Posterior cingulate gyrus (tissue), 11 donors: ENCODE data around the gene MBNL1.
A peak's percentile ranks its signal among the peaks of the same experiment; 100 is the strongest.

Experiments used
- DNase-seq, 10 donors: peaks; one replicate each; pipeline versions ENCODE4 v3.0.0 to v3.0.0-alpha.2; 2020 to 2021; ENCODE audit warnings: mixed read lengths in 3 of 10
- intact Hi-C: fragments of 100-400 bp; cut with DNase I; formaldehyde crosslinking; loops from one replicate; pipeline ENCODE4 v1.15.1; 2023

The MBNL1 gene

DNA sequence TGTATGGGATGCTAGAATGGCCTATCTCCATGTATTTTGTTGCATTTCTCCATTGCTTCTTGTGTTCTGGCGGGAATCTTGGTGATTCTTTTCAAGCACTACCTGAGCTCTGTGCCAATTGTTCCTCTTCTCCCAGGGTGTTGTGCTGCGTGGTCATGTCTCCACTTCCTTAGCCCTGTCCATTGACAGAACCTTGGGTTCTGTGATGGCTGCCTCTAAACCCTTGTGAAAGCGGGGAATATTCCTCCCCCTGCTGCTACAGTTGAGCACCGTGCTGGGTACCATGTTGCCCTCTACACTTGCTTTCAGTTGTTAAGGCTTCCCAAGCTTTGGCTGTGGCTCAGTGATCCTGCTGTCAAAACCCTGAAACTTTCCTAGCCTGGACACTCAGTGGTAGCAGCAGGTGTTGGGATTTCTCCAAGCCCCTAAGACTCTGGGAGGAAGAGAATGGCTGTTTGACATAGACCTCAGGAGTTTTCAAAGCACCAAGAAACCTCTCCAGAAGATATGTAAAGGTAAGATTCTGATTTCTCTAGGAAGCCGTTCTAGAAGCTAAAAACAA, 69.5 kb downstream of the MBNL1 start:
- intact Hi-C loops, result no loop called here

DNA sequence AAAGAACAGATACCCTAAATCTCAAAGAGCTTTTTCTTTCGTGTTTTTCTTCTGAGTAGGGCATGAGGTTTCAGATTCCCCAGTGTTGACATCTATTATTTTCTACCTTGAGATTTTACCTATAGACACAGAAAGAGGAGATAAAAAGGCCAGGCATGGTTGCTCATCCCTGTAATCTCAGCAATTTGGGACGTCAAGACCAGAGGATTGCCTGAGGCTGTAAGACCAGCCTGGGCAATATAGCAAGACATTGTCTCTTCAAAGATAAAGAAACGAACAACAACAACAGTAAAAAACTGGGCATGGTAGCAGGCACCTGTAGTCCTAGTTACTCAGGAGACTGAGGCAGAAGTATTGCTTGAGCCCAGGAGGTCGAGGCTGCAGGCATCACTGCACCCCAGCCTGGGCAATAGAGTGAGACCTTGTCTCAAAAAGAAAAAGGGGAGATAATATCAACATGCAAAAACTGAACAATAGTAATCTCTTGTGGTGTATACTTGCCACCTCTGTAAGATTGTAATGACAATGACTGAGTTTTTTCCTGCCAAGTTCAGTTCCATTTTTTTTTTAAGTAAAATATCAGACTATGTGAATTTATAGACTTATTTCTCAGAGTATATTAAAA, 71.3 kb downstream of the MBNL1 start:
- intact Hi-C loops, result no loop called here
- no peak for DNase-seq

More for the DNA sequence above, 69.5 kb downstream of the MBNL1 start:
- no peak for DNase-seq

DNA sequence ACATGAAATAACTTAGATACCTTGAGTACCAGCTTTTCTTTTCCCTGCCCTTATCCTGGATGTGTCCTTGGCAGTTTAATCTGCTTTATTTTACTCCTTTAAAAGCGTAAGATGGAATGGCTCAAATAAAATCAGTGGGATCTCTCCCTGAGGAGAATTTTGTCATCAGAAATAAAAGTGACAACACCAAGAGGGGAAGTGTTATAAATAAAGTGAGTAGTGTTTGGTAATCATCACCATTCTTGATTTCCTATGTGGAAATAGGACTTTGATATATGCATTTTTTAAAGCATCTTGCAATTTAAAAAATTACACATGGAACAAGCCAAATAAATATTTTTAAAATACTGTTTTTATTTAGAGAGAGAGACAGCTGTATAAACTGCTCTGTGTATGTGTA, 76.5 kb downstream of the MBNL1 start:
- no peak for DNase-seq
- intact Hi-C loops, result no loop called here

DNA sequence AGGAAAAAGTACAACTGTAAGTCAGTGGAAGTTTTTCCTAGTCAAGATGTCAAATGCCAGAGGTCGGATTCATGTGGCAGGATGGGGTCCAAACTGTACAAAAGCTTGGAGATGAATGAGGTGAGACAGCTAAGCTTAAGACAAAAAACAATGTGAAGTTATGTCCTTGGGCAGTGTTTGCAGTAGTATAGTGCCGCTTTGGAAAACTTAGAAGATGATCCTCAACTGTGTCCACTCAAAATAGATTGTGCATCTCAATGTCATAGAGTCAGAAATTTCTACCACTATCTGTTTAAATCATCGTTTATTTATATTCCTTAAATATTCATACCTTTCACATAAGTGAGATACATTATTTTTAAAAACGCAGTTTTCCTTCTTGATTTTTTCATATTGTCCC, 77.3 kb downstream of the MBNL1 start:
- no peak for DNase-seq
- intact Hi-C loops, result no loop called here

DNA sequence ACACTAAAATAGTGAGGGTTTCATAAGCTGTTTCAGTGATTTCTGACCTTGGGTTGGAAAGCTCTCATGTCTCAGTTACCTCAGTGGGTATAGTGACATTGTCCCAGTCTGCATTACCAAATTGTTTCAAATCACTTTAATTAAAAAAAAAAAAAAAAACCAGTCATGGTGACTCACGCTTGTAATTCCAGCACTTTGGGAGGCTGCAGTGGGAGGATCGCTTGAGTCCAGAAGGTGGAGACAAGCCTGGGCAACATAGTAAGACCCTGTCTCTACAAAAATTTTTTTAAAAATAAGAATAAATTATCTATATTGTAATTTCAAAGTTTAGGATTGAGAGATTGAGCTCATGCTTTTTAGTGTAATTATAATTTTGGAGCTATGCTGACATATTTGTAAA, 78.0 kb downstream of the MBNL1 start:
- intact Hi-C loops, result no loop called here
- DNase-seq, result no peak

DNA sequence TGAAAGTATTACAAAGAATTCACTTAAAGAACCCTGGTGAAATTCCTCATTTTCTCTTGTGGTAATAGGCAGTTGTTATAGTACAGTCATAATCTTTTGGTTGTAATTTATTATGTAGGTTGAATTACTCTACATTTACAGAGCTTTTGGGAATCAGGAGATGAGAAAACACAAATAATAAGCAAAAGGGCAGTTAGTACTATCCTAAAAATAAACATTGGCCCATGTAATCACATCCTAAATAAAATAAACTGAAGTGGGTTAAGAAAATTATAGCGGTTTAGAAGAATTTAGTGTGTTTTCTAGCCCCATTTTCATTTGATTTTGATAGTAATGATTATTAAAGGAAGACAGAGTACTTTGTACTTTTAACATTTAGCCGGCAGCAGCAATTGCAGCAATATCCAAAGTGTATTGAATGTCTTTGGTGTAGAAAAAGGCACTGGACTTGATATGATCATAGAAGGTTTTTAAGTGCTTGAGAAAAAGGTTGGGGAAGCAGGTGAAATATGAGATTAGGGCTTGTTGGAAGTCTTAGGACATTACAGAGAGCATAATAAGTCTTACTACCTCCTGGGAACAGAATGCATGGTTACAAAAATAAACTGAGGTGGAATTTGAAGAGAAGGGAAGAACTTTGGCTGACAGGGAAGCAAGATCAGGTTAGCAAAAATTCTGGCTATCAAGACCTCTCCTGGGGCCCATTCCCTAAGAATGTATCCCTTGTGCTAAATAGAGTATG, 79.9 kb downstream of the MBNL1 start:
- DNase-seq, result no peak

DNA sequence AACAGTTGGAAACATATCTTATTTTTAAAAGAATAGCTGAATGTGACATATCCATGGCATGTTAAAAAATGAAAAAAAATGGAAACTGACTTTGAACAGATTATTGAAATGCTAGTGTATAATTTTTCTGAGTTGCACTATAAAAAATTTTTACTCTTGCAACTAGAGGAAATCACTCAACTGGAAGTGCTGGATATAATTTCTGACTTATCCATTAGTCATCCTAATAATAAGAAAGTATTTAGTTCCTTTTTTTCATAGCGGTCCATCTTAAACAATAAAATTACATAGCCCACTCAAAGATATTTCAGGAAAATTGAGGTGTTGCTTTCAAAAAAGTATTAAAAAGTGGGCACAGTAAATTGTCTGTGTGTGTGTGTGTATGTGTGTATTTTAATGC, 80.7 kb downstream of the MBNL1 start:
- intact Hi-C loops, result no loop called here
- no peak for DNase-seq

More for the DNA sequence above, 79.9 kb downstream of the MBNL1 start:
- intact Hi-C loops, result no loop called here

DNA sequence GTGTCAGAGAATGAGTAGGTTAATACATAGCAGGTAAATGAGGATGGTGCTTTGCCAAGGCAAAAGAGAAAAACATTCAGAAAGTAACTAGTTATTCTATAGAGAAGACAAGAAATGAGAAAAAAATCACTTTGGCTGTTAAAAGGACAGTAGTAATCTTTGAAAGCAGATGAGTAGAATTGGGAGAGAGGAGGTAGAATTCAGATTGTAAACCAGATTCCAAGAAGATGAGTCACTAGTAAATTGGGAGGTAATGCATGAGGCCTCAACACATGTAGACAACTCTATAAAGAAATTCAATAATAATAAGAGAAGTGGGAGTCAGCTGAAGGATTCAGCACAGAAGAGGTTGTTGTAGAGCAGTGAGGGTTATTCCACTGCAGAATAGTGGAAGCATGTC, 81.4 kb downstream of the MBNL1 start:
- intact Hi-C loops, result no loop called here
- no peak for DNase-seq

DNA sequence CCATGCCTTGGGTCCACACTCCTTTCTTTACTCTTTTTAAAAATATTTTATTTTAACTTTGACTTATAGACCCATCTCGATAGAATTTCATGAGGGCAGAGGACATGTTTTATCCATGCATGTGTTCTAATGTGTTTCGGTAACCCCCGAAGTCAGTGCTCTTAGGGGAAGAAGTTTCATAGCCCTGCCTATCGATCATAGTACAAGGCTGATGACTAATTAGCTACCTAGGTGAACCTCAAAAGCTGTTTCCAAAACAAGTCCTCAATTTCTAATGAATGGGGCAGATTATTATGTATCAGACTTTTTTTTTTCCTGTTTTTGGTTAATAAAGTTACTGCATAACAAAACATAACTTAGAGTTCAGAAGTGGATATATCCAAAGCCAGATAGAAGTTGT, 82.0 kb downstream of the MBNL1 start:
- no peak for DNase-seq
- intact Hi-C loops, result no loop called here

DNA sequence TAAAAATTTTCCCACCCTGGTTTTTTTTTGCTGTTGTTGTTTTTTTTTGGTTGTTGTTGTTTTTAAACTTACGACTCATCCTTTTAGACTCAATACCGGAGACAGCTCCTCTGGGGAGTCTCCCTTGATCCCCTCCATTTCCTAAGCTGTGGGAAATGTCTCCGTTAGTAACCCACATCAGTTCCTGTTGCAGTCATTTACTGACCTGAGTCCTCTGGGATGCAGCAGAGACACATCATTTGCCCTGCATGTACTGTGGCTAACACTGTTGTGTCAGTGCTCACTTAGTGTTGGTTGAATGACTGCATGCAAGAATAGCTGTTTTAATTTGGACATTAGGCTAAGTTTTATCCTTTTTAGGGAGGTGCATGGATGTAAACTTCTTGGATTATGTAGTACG, 83.8 kb downstream of the MBNL1 start:
- no peak for DNase-seq
- intact Hi-C loops, result no loop called here

DNA sequence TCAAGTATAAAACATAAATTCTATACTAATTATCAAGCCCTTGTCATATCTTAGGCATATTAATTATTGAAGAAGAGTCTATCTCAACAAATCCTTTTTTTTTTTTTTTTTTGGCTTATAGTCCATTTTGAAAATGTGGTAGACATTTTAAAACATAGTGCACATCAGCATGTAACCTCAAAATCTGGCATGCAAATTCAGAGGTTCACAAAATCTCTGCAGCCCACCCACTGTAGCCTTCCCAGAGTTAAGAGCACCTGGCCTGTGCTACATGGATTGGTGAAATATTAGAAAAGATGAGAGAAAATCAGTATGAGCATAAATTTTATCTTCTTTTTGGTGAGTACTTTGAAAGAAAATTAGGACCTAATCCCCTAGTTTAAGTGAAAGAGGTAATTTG, 84.8 kb downstream of the MBNL1 start:
- DNase-seq, result no peak
- intact Hi-C loops, result no loop called here

DNA sequence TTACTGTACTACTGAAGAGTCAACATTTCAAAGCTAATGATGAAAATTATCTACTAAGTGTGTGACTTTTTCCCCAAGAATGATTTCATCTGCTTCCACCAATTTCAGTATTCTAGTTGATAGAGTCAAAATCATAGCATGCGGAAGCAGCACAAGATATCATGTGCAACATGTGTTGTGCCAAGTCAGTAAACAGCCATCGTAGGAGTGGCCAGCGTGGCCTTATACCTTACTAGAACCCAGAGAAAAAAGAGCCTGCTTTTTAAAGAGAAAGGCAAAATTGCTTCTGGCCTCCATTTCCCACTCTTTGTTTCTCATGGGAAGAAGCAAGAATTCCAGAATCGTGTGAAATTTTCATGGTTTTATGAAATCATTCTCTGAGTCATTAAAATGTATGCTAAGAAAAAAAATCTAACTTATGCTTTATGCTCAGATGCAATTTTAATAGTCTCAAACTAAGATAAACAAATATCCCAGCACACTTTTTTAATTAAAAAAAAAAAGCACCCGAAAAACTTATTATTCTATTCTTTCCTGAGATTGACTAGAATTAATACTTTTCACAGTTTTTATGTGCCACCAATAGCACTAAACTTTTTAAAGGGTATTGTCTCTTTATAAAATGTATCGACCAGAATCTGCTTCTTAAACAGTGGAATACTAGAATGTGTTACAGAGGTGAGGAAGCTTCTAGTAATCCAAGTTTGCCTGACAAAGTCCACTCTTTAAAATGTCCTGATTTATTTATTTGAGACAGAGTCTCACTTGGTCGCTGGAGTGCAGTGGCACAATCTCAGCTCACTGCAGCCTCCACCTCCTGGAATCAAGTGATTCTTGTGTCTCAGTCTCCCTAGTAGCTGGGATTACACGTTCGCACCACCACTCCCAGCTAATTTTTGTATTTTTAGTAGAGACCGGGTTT, 87.3 kb downstream of the MBNL1 start:
- intact Hi-C loops, result no loop called here
- DNase-seq, result peak in 1 of 10 donors; percentile 43

DNA sequence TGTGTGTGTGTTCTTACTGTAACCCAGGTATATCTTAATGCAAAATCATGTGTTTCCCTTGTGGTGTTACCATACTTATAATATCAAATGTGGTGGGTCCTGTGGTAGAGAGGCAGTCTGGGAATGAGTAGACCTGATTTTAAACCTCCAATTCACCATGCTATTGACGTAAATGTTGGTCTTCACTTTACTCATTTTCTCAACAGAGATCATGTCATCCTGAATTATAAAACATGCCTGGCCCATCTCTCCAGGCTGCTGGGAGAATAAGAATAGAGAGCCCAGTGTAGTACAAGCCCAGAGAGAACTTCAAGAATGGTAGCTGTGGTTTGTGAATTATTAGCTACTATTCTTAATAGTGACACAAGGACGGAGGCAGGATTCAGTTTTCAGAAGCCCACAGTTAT, 88.1 kb downstream of the MBNL1 start:
- intact Hi-C loops, result no loop called here
- no peak for DNase-seq

DNA sequence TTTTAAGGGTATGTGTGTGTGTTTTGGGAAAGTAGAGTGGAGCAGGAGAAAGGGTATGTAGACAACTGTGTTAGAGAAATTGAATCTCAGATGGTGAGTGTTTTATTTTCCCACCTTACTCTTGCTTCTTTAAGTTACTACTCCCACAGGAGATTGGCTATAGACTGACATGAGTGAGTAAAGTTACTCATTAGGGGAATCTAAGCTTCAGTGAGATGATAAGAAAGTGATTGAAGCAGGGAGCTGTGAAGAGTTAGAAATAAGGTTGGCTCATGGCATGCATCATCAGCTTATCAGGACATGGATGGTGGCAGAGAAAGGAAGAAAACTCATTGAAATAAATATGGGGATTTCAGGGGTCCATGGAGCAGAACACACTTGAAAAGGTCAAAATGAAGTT, 88.9 kb downstream of the MBNL1 start:
- intact Hi-C loops, result no loop called here
- DNase-seq, result no peak

DNA sequence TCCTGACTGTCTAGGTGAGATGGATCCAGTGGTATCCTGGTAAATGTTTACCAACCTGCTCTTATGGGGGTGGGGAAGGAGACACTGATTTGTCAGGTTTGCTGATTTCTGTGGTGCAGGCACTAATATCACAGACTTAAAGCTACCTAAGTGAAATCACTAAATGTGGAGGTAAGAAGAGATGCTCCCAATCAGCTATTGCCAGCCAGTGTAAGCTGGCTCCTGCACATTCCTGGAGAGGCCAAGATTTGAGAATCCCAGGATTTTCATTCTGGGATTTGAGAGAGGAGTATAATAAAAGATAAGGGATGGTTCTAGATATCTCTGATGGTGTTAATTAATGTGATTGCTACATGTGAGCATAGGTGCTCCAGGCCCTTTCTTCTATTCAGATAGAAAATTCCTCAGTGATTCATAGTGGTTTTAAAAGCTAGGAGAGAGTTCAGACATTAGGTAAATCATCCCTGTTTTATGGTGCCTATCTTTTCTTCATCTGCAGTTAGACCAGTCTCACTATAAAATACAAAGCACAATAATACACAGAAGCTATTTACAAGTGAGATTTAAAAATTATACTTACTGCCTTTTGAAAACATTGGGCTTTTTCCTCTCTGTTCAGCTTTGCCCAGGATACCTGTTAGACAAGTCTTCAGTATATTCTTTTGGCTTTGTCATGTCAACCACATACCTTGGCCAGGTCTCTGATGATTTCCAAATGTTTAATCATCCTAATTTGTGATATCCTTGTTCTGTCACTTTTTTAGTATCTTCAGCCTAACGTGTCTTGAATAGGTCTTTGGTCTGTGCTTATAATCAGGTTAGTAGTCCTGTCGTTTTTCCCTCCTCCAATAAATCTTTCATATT, 90.9 kb downstream of the MBNL1 start:
- no peak for DNase-seq
- intact Hi-C loops, result no loop called here

DNA sequence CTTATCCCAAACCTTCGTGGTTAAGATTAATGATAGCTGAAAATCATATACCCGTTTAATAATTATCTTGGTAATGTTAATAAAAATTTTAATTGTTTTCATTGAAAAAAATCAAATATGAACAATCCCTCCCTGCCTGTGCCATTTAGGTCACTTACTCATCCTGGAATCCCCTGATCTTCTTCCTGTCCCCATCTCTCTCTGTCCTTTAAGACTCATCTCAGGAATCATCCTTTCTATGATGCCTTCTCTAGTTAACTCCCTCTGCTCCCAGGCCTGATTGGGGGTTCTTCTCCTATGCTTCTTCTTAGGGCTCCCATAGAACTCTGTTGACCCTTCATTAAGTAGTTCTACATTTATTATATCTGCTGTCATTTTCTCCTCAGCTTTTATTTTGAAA, 91.6 kb downstream of the MBNL1 start:
- intact Hi-C loops, result no loop called here
- DNase-seq, result no peak

DNA sequence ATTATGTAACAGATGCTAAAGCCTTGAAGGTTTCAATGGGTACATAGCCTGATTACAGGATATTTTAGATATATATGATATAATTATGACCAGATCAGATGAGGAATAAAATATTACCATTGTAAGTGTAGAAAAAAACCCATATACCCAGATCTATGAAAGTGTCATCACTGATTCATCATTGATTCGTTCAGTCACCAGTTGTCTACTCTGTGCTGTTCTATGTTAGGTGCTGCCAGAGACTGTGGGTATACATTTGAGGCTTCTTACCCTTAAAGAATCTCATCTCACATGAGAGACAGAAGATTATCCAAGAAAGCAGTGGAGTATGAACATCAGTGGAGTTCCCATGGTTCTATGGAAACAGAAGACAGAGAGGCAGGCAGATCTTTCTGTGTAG, 92.2 kb downstream of the MBNL1 start:
- intact Hi-C loops, result no loop called here
- DNase-seq, result no peak

DNA sequence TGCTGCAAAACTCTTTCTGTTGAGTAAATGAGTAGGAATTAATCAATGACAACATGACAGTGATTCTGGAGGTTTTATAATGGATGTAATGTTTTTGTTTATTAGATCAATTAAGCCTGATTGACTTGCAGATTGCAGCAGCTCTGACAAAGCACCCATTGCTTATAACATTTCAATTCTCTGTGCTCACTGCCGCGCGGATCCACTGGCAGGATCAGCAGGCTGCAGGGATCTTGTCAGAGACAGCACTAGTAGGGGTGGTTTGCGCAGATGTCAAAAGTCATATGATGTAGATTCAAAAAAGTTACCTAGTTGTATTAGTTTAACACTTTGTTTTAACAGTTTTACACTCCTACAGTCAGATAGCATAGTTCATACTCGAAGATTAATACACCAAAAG, 93.4 kb downstream of the MBNL1 start:
- intact Hi-C loops, result no loop called here

DNA sequence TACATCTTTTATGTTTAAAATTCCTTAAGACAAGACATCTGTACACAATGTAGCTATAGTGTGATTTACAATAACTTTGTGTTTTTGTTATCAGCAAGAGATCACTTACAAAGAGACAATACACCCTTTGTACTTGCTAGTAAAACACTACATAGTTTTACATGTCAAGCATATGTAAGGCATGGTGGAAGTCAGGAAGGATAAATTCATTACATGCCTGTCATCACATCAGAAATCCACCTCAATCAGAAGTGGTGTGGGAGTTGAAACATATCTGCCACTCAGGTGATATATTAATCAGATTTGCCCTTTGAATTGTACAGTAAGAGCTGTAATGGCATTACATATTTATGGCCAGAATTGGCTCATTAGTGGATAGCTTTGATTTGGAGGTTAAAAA, 95.5 kb downstream of the MBNL1 start:
- intact Hi-C loops, result no loop called here

More for the DNA sequence above, 93.4 kb downstream of the MBNL1 start:
- peak in 7 of 10 donors; percentile 19 to 91 (median 63) for DNase-seq

DNA sequence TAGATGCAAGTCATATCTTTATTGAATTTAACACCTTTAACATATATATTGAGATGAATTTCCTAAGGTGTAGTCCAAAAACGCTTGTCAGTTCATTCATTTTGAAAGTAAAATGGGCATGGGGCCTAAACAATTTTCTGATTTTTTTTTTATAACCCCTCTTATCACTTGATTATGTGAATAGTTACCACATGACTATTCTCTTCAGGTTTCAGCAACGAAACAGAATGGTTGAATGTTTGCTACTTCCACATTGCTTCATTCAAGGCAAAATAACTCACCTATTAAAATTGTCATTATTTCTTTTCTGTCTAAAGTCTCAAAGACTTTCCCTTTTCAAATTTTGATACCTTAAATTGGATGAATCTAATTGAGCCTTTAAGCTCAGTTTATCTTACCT, 96.4 kb downstream of the MBNL1 start:
- intact Hi-C loops, result no loop called here
- no peak for DNase-seq

More for the DNA sequence above, 95.5 kb downstream of the MBNL1 start:
- DNase-seq, result no peak
